Omental fat pad (tissue), 4 donors: ENCODE results near the gene LRRC28. TPM values are rescaled to one million over a fixed set of nuclear protein-coding genes. Genes with fewer than 3 reads are reported as not detected.
"Not testable (repeated sequence)": the region's sequence is repeated elsewhere in the genome, so short reads cannot be mapped to it uniquely, and the experiment has no call there.

ENCODE experiments used
- ATAC-seq: fragments of 150-250 bp; one replicate; pipeline ENCODE4 v1.9.1; 2016; ENCODE audit warnings: mild to moderate bottlenecking, moderate library complexity; ENCODE audit not compliant: low FRiP score
- DNase-seq: peaks from one replicate; pipeline ENCODE4 v3.0.0-alpha.2; 2019; ENCODE audit warnings: low spot score
- total RNA-seq, 4 donors: library from RNA; depleted of rRNA; stranded (reverse); fragments of >200 nt; gene quantifications; one replicate each; pipeline ENCODE4 v1.1.0, GENCODE V29; 2016
- TF ChIP-seq, protein P1 (sequence below), 3 donors: fragments of 450-650 bp; IDR thresholded peaks; one replicate each; pipeline ENCODE4 v1.5.1; 2016 to 2017; ENCODE audit warnings: antibody characterized with exemption in 3 of 3, mild to moderate bottlenecking in 3 of 3, moderate library complexity in 2 of 3

LRRC28 gene
- total RNA-seq, 4 donors from 2014 or later = 27.6 to 32.3 (median 30.5) TPM

DNA sequence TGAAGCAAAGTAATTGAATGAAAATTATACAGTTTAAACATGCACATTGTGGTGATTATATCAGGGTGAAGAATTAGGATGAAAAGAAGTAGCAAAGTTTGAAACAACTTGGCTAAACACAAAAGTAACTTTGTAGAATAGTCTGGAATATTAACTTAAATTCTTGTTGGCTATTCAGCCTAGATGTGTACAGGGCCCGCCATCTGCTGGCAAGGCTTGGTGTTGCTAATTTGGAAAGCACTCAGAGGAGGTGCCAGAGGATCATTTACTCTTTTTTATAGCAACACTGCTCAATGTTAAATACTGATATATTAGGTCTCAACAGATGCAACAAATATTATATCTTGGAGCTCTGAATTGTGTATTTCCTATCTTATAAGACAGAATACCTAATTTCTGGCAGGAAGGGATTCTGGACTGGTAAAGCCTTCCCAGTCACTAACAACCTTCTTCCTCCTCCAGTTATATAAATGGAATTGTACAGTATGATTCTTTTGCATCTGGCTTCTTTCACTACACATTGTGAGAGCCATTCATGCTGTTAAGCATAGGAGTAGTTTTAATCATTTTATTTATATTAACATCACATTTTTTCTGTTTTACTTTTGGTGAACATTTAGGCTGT lies 38.0 kb upstream of the LRRC28 start:
- TF ChIP-seq, protein P1, sequence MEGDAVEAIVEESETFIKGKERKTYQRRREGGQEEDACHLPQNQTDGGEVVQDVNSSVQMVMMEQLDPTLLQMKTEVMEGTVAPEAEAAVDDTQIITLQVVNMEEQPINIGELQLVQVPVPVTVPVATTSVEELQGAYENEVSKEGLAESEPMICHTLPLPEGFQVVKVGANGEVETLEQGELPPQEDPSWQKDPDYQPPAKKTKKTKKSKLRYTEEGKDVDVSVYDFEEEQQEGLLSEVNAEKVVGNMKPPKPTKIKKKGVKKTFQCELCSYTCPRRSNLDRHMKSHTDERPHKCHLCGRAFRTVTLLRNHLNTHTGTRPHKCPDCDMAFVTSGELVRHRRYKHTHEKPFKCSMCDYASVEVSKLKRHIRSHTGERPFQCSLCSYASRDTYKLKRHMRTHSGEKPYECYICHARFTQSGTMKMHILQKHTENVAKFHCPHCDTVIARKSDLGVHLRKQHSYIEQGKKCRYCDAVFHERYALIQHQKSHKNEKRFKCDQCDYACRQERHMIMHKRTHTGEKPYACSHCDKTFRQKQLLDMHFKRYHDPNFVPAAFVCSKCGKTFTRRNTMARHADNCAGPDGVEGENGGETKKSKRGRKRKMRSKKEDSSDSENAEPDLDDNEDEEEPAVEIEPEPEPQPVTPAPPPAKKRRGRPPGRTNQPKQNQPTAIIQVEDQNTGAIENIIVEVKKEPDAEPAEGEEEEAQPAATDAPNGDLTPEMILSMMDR (IDR thresholded peaks at IDR 0.05) = peak in 1 of 3 donors; percentile 39
- peak; percentile 68 for ATAC-seq
- DNase-seq = peak; percentile 61

DNA sequence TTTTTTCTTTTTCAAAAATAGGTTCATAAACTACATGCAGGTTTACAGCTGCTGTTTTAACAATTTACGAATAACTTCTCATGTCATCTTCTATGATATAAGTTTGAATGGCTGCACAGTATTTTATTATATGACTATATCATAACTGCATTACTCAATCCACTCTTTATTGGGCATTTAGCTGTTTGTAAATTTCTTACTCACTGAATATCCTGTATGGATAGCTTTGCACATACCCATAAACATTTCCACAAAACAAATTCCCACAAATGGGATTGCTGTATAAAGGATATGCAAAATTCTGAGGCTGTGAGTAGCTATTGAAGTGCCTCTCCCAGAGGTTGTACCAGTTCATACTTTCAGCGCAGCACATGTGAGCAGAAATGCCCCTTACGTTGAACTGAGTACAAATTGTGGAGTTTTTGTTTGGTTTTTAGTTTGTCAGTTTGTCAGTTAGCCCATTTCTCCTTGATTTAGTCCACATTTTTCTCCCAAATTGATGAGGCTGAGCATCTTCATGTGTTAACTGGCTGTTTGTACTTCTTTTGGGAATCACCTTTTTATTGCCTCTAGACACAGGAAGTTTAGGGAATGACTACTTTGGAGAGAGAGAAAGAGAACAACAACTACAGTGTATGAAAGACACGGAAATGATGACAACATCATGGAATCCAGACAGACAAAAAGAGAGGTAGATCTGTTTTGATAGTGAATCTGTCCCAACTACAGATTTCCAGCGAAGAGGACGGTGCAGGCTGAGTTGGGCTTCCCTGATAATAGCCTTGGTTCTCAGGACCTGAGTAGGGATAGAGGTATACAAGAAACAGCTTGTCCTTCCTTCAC lies 26.7 kb upstream of the LRRC28 start:
- DNase-seq (no peak), ATAC-seq (no peak)
- TF ChIP-seq, protein P1 (IDR thresholded peaks at IDR 0.05) = no peak

DNA sequence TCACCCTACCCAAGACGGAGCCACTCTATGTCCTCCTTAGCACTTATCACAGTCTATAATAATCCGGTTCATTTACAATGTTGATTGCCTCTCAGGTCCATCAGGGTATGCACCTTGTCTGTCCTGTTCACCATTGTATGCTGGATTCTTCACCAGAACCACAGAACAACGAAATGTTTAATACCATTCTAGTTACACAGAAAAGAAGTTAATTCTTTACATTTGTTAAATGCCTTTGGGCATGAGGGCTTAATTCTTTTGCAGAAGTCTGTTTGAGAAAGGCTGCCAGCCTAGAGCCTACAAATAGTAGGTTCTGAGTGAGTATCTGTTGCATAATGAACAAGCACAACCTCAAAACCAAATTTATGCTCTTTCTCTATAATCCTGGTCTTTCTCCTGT lies 24.5 kb upstream of the LRRC28 start:
- TF ChIP-seq, protein P1 (IDR thresholded peaks at IDR 0.05) = no peak
- ATAC-seq (no peak), DNase-seq (no peak)

DNA sequence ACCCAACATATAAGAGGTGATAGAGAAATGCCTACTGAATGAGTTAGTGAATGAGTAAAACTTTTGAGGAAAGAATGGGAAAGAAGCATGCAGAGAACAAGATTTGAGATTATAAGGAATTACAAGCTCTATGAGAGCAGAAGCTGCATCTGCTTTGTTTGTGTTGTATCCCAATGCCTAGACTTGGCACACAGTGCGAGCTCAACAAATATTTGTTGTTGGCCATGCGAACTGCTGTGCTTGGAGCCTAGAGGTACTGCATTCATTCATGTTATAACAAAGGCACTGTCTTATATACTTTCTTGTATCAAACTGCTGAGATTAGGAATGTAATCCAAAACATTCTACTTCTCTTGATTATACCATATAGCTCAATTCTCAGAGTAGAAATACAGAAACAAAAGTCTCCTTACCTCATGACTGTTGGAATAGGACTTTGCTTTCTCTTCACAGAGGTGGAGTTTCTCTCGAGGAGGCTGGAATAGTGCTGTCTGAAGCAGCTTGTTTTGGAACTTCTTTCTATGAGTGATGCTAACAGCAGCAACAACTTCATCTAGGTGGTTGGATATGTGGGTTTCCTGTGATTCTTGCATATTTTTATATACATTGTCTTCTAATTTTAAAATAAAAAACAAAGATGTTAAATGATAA lies 23.0 kb upstream of the LRRC28 start:
- TF ChIP-seq, protein P1 (IDR thresholded peaks at IDR 0.05) = no peak
- no peak for ATAC-seq
- no peak for DNase-seq

DNA sequence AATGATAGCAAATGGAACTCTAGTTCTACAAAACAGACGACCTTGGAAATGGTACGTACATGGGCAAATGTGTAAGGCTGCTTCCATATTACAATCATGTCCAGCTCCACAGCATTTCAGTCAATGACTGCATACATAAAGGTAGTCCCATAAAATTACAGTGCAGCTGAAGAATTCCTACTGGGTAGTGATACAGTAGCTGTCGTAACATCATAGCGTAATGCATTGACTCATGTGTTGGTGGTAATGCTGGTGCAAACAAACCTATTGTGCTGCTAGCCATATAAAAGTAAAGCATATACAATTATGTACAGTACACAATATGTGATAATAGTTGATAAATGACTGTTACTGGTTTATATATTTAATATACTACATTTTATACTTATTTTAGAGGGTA lies 20.4 kb upstream of the LRRC28 start:
- TF ChIP-seq, protein P1 (IDR thresholded peaks at IDR 0.05) = no peak
- DNase-seq (no peak), ATAC-seq (no peak)

DNA sequence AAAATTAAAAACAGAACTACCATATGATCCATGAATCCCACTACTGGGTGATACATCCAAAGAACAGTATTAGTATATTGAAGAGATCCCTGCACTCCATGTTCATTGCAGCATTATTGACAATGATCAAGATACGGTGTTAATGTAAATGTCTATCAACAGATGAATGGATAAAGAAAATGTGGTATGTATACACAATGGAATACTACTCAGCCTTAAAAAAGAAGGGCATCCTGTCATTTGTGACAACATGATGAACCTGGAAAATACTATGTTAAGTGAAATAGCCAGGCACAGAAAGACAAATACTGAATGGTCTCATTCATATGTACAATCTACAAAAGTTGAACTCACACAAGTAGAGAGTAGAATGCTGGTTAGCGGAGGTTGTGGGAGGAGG lies 18.5 kb upstream of the LRRC28 start:
- no peak for ATAC-seq
- TF ChIP-seq, protein P1 (IDR thresholded peaks at IDR 0.05) = no peak
- no peak for DNase-seq

DNA sequence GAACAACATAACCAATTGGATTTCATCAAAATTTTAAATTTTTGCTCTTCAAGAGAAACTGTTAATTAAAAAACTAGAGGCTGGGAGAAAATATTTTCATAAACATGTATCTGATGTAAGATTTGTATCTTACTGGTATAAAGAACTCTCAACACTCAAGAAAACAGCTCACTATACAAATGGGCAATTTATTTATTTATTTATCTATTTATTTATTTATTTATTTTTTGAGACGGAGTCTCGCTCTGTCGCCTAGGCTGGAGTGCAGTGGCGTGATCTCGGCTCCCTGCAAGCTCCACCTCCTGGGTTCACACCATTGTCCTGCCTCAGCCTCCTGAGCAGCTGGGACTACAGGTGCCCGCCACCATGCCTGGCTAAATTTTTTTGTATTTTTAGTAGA lies 17.1 kb upstream of the LRRC28 start:
- DNase-seq, ATAC-seq: not testable (repeated sequence)
